HT-29 (cell line): Measurements from ENCODE around the gene SPAG17. TPM values are rescaled to one million over a fixed set of nuclear protein-coding genes. Genes with fewer than 3 reads are reported as not detected.

Source experiments
- DNase-seq: peaks from one replicate; pipeline ENCODE4 v3.0.0-alpha.2; 2015; ENCODE audit warnings: low spot score
- total RNA-seq: library from RNA; depleted of rRNA; stranded (reverse); fragments of >200 nt; shearing (Covaris generic); gene quantifications from 2 replicates; pipeline ENCODE4 v1.2.3, GENCODE V29; 2014

SPAG17 gene
- total RNA-seq, 1 experiment from 2014 or later, result not detected

DNA sequence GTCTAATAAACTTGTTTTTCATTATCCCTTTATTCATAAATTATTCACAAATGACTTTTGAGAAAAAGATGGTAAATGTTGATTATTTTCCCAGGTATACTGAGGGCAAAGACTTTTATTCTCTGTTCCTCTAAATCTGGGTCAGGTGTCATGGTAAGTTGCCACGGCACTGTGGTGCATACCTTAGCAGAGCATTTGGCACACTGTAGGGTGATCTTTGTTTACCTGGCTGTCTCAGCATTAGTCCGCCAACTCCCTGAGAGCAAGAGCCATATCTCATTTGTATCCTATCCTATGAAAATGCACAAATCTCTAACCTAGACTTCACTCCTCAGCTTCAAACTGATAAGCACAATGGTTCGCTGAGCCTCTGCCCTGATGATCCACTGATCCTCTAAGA is 280.5 kb downstream of the SPAG17 start:
- DNase-seq, result no peak
